HepG2 (cell line): ENCODE measurements around the gene NDUFB5. TPM values are rescaled to one million over a fixed set of nuclear protein-coding genes. Genes with fewer than 3 reads are reported as not detected.

Source experiments
- HCFC1 ChIP-seq: fragments of 150-350 bp; IDR thresholded peaks from 2 replicates; pipeline ENCODE4 v1.6.1; 2014; ENCODE audit warnings: low read depth, low read length
- LCORL ChIP-seq, 2 experiments: fragments of 450-650 bp in 1 of 2; sonication (generic) in 1 of 2; formaldehyde crosslinking in 1 of 2; IDR thresholded peaks; 2 replicates each; pipeline versions ENCODE4 v1.5.0 to v1.6.1; 2017 to 2020; ENCODE audit warnings: antibody characterized with exemption in 1 of 2, missing genetic modification reagents in 1 of 2
- NFIC ChIP-seq: IDR thresholded peaks from 2 replicates; pipeline ENCODE4 v1.6.1; 2012; ENCODE audit warnings: mild to moderate bottlenecking, low read length, inconsistent platforms
- RBM39 ChIP-seq: fragments of 200-400 bp; formaldehyde crosslinking; IDR thresholded peaks from one replicate; pipeline ENCODE4 v1.6.1; 2018; ENCODE audit warnings: antibody characterized with exemption, mild to moderate bottlenecking, low read depth, low read length; ENCODE audit not compliant: poor library complexity, severe bottlenecking
- SRSF1 ChIP-seq: fragments of 200-400 bp; formaldehyde crosslinking; optimal IDR thresholded peaks from 2 replicates; pipeline ENCODE3; 2017; ENCODE audit warnings: mild to moderate bottlenecking, low read depth, low read length, moderate library complexity
- TFE3 ChIP-seq: IDR thresholded peaks from 2 replicates; pipeline ENCODE4 v1.6.1; 2016
- ZNF274 ChIP-seq: sonication (generic); formaldehyde crosslinking; IDR thresholded peaks from 2 replicates; pipeline ENCODE4 v1.5.1; 2020; ENCODE audit warnings: mild to moderate bottlenecking, missing genetic modification reagents
- ZNF3 ChIP-seq: IDR thresholded peaks from 2 replicates; pipeline ENCODE4 v1.7.0; 2017; ENCODE audit warnings: inconsistent platforms
- ZNF451 ChIP-seq: sonication (generic); formaldehyde crosslinking; IDR thresholded peaks from 2 replicates; pipeline ENCODE4 v1.5.0; 2020; ENCODE audit warnings: mild to moderate bottlenecking, missing genetic modification reagents
- ZNF503 ChIP-seq: sonication (generic); formaldehyde crosslinking; IDR thresholded peaks from 2 replicates; pipeline ENCODE4 v1.4.0; 2020; ENCODE audit warnings: missing genetic modification reagents
- ZNF563 ChIP-seq: sonication (generic); formaldehyde crosslinking; IDR thresholded peaks from 2 replicates; pipeline ENCODE4 v1.8.0; 2022; ENCODE audit warnings: mild to moderate bottlenecking, moderate library complexity, missing genetic modification reagents
- ZNF841 ChIP-seq: sonication (generic); formaldehyde crosslinking; IDR thresholded peaks from 2 replicates; pipeline ENCODE4 v1.8.1; 2023; ENCODE audit warnings: missing genetic modification reagents, borderline replicate concordance
- ZNF878 ChIP-seq: sonication (generic); formaldehyde crosslinking; IDR thresholded peaks from 2 replicates; pipeline ENCODE4 v1.8.1; 2023; ENCODE audit warnings: mild to moderate bottlenecking, missing genetic modification reagents, moderate library complexity
- polyA plus RNA-seq, 8 experiments: library from polyadenylated mRNA; depleted of rRNA in 3 of 8; stranded (reverse) in 7 of 8; unstranded in 1 of 8; fragments of >200 nt; fragmentation: Illumina TruSeq in 4 of 8; extraction: Trizol in 4 of 8; gene quantifications; 2 replicates each; pipeline versions ENCODE4 v1.2.1 to v1.2.3, GENCODE V29; 2011 to 2016; ENCODE audit warnings: low read depth in 4 of 8, missing spikeins in 1 of 8, mixed read lengths in 1 of 8; ENCODE audit not compliant: insufficient read depth in 1 of 8
- total RNA-seq, 5 experiments: library from RNA; depleted of rRNA; stranded (reverse); fragments of >200 nt; fragmentation: Illumina TruSeq; extraction: Trizol; gene quantifications; 2 replicates each; pipeline ENCODE4 v1.2.3, GENCODE V29; 2016; ENCODE audit warnings: low read depth in 1 of 5
- TF ChIP-seq, protein P1 (sequence below): sonication (generic); formaldehyde crosslinking; IDR thresholded peaks from 2 replicates; pipeline ENCODE4 v1.4.0; 2020; ENCODE audit warnings: missing genetic modification reagents
- TF ChIP-seq, protein P2 (sequence below): sonication (generic); formaldehyde crosslinking; IDR thresholded peaks from 2 replicates; pipeline ENCODE4 v1.5.1; 2020; ENCODE audit warnings: mild to moderate bottlenecking, missing genetic modification reagents, moderate library complexity

NDUFB5 gene
- total and polyA plus RNA-seq, 2 of the 13 experiments (the other 11 are each of a cell fraction or from before 2014, with no cell fraction given) = 43.3 to 120 TPM

GRCh38 chr3:179604321-179605078 is at the start of gene NDUFB5, which contains the start of gene MRPL47 (continued):
- TF ChIP-seq, protein P1, sequence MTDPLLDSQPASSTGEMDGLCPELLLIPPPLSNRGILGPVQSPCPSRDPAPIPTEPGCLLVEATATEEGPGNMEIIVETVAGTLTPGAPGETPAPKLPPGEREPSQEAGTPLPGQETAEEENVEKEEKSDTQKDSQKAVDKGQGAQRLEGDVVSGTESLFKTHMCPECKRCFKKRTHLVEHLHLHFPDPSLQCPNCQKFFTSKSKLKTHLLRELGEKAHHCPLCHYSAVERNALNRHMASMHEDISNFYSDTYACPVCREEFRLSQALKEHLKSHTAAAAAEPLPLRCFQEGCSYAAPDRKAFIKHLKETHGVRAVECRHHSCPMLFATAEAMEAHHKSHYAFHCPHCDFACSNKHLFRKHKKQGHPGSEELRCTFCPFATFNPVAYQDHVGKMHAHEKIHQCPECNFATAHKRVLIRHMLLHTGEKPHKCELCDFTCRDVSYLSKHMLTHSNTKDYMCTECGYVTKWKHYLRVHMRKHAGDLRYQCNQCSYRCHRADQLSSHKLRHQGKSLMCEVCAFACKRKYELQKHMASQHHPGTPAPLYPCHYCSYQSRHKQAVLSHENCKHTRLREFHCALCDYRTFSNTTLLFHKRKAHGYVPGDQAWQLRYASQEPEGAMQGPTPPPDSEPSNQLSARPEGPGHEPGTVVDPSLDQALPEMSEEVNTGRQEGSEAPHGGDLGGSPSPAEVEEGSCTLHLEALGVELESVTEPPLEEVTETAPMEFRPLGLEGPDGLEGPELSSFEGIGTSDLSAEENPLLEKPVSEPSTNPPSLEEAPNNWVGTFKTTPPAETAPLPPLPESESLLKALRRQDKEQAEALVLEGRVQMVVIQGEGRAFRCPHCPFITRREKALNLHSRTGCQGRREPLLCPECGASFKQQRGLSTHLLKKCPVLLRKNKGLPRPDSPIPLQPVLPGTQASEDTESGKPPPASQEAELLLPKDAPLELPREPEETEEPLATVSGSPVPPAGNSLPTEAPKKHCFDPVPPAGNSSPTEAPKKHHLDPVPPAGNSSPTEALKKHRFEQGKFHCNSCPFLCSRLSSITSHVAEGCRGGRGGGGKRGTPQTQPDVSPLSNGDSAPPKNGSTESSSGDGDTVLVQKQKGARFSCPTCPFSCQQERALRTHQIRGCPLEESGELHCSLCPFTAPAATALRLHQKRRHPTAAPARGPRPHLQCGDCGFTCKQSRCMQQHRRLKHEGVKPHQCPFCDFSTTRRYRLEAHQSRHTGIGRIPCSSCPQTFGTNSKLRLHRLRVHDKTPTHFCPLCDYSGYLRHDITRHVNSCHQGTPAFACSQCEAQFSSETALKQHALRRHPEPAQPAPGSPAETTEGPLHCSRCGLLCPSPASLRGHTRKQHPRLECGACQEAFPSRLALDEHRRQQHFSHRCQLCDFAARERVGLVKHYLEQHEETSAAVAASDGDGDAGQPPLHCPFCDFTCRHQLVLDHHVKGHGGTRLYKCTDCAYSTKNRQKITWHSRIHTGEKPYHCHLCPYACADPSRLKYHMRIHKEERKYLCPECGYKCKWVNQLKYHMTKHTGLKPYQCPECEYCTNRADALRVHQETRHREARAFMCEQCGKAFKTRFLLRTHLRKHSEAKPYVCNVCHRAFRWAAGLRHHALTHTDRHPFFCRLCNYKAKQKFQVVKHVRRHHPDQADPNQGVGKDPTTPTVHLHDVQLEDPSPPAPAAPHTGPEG (CRISPR knock-in tag) = peak; percentile 77; the same call in 1 of the 2 replicates
- TF ChIP-seq TFE3 (CRISPR knock-in tag) = peak; percentile 48; the same call in 1 of the 2 replicates
- peak; percentile 74 for TF ChIP-seq HCFC1
- 0 out of 2 replicates have a peak, but pooled peaks have one; percentile 25 for TF ChIP-seq ZNF274 (CRISPR knock-in tag)
- no peak for TF ChIP-seq ZNF451 (CRISPR knock-in tag)
- TF ChIP-seq NFIC = peak; percentile 29; the same call in 1 of the 2 replicates
- TF ChIP-seq, protein P2, sequence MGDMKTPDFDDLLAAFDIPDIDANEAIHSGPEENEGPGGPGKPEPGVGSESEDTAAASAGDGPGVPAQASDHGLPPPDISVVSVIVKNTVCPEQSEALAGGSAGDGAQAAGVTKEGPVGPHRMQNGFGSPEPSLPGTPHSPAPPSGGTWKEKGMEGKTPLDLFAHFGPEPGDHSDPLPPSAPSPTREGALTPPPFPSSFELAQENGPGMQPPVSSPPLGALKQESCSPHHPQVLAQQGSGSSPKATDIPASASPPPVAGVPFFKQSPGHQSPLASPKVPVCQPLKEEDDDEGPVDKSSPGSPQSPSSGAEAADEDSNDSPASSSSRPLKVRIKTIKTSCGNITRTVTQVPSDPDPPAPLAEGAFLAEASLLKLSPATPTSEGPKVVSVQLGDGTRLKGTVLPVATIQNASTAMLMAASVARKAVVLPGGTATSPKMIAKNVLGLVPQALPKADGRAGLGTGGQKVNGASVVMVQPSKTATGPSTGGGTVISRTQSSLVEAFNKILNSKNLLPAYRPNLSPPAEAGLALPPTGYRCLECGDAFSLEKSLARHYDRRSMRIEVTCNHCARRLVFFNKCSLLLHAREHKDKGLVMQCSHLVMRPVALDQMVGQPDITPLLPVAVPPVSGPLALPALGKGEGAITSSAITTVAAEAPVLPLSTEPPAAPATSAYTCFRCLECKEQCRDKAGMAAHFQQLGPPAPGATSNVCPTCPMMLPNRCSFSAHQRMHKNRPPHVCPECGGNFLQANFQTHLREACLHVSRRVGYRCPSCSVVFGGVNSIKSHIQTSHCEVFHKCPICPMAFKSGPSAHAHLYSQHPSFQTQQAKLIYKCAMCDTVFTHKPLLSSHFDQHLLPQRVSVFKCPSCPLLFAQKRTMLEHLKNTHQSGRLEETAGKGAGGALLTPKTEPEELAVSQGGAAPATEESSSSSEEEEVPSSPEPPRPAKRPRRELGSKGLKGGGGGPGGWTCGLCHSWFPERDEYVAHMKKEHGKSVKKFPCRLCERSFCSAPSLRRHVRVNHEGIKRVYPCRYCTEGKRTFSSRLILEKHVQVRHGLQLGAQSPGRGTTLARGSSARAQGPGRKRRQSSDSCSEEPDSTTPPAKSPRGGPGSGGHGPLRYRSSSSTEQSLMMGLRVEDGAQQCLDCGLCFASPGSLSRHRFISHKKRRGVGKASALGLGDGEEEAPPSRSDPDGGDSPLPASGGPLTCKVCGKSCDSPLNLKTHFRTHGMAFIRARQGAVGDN (CRISPR knock-in tag) = peak; percentile 79
- TF ChIP-seq ZNF503 = peak; percentile 53; the same call in 1 of the 2 replicates
- no peak for TF ChIP-seq ZNF3 (CRISPR knock-in tag)
- peak; percentile 56; the same call in 1 of the 2 replicates for TF ChIP-seq ZNF563 (CRISPR knock-in tag)
- no peak for TF ChIP-seq LCORL (IDR thresholded peaks at IDR 0.05)
- peak; percentile 62; the same call in 1 of the 2 replicates for TF ChIP-seq LCORL (CRISPR knock-in tag; IDR thresholded peaks at IDR 0.05)
- peak; percentile 63 for TF ChIP-seq RBM39
- TF ChIP-seq ZNF841 (CRISPR knock-in tag) = no peak
- peak; percentile 68; the same call in 1 of the 2 replicates for TF ChIP-seq ZNF878 (CRISPR knock-in tag)
- peak; percentile 93 for TF ChIP-seq SRSF1
